WI38 (cell line): Measurements from ENCODE around the gene SYDE2.
"Not testable (repeated sequence)": the region's sequence is repeated elsewhere in the genome, so short reads cannot be mapped to it uniquely, and the experiment has no call there.

ENCODE experiments used
- H3K4me3 ChIP-seq: 2 replicates; pipeline ENCODE4 v1.5.1; 2011; ENCODE audit warnings: low read depth, mild to moderate bottlenecking, control low read depth, low read length
- TF ChIP-seq, protein P1 (sequence below): IDR thresholded peaks from 2 replicates; pipeline ENCODE4 v1.5.1; 2012; ENCODE audit warnings: low read depth, mild to moderate bottlenecking, control low read depth, low read length

SYDE2 gene

DNA sequence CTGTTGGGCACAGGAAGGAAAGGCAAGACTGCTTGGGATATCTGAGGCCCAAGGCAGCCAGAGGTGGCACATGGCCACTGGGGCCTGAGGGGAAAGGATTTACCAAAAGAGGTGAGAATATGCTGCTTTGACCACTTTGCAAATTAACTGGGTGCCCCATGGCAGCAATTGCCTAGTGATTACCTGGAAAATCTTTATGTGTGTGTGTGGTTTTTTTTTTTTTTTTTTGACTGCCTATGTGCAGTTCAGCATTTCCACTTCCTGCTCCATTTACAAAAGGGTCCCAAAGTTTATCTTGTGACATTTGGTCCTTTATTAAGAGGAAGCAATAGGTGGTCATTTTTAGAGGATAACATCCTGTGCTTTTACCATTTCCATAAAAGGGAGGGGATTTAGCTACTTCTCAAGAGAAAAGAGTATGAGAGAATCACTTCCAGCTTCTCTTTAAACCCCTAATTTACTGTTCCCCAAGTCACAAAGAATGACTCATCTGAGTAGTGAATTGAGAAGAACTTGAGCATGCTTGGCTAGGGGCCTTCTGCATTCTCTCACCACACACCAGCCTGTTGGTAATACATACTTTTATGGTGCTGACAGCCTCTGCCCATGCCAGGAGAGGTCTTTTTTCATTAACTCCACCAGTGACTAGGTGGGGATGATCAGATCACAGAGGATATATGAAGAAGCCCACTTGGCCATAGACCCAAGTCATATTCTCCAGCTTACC, 52.1 kb downstream of the SYDE2 start:
- TF ChIP-seq, protein P1, sequence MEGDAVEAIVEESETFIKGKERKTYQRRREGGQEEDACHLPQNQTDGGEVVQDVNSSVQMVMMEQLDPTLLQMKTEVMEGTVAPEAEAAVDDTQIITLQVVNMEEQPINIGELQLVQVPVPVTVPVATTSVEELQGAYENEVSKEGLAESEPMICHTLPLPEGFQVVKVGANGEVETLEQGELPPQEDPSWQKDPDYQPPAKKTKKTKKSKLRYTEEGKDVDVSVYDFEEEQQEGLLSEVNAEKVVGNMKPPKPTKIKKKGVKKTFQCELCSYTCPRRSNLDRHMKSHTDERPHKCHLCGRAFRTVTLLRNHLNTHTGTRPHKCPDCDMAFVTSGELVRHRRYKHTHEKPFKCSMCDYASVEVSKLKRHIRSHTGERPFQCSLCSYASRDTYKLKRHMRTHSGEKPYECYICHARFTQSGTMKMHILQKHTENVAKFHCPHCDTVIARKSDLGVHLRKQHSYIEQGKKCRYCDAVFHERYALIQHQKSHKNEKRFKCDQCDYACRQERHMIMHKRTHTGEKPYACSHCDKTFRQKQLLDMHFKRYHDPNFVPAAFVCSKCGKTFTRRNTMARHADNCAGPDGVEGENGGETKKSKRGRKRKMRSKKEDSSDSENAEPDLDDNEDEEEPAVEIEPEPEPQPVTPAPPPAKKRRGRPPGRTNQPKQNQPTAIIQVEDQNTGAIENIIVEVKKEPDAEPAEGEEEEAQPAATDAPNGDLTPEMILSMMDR: no peak
- H3K4me3 ChIP-seq: no peak overlapping the region

DNA sequence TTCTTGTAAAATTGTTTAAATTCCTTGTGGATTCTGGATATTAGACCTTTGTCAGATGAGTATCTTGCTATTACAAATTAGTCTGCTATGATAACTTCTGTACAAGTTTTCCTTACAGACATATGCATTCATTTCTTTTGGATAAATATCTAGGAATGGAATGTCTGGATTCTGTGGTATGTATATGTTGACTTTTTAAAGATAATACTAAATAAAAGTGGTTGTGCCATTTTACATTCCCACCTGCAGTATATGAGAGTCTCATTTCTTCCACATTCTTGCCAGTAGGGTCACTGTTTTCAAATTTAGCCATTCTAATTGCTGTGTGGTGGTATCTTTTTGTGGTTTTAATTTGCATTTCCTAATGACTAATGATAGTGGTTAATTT, 53.9 kb downstream of the SYDE2 start:
- TF ChIP-seq, protein P1: no peak
- no peak overlapping the region for H3K4me3 ChIP-seq

DNA sequence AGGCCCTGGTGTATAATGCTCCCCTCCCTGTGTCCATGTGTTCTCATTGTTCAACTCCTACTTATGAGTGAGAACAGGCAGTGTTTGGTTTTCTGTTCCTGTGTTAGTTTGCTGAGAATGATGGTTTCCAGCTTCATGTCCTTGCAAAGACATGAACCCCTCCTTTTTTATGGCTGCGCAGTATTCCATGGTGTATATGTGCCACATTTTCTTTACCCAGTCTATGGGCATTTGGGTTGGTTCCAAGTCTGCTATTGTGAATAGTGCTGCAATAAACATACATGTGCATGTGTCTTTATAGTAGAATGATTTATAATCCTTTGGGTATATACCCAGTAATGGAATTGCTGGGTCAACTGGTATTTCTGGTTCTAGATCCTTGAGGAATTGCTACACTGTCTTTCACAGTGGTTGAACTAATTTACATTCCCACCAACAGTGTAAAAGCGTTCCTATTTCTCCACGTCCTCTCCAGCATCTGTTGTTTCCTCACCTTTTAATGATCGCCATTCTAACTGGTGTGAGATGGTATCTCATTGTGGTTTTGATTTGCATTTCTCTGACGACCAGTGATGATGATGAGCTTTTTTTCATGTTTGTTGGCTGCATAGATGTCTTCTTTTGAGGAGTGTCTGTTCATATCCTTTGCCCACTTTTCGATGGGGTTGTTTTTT, 54.4 kb downstream of the SYDE2 start:
- not testable (repeated sequence) for H3K4me3 ChIP-seq

DNA sequence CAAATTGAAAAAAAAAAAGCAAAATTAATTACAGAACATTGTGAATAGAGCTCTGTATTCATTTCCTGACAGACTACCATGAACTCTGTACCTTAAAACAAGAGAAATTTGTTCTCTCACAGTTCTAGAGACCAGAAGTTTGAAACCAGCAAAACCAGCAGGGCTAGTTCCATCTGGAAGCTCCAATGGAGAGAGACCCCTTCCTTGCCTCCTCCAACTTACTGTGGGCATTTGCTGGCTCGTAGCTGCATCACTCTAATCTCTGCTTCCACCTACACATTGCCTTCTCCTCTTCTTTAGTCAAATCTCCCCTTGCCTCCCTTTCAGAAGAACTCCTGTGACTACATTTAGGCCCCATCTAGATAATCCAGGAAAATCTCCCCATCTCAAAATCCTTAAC, 56.5 kb downstream of the SYDE2 start:
- H3K4me3 ChIP-seq: no peak overlapping the region
- TF ChIP-seq, protein P1: no peak

DNA sequence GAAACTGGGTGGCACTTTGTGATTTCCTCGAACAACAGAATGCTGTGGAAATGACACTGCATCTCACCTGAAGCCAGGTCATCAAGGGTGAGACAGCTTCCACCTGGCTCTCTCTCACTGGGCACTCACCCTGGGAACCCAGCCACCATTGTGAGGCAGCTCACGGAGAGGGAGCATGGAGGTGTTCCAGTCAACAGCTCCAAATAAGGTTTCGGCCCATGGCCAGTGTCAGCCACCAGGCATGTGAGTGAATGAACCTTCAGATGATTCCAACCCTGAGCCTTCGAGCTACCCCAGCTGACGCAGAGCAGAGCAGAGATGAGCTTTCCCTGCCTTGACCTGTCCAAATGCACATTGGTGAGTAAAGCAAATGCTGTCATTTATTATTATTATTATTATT, 58.1 kb downstream of the SYDE2 start:
- H3K4me3 ChIP-seq: no peak overlapping the region
- TF ChIP-seq, protein P1: no peak

DNA sequence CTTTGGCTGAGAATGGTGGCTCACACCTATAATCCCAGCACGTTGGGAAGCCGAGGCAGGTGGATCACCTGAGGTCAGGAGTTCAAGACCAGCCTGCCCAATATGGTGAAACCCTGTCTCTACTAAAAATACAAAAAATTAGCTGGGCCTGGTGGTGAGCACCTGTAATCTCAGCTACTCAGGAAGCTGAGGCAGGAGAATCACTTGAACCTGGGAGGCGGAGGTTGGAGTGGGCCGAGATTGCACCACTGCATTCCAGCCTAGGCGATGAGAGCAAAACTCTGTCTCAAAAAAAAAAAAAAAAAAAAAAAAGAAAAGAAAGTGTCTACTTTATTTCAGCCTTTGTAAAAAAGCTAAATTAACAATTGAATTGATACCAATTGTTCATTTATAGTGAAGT, 62.4 kb downstream of the SYDE2 start:
- H3K4me3 ChIP-seq: not testable (repeated sequence)

DNA sequence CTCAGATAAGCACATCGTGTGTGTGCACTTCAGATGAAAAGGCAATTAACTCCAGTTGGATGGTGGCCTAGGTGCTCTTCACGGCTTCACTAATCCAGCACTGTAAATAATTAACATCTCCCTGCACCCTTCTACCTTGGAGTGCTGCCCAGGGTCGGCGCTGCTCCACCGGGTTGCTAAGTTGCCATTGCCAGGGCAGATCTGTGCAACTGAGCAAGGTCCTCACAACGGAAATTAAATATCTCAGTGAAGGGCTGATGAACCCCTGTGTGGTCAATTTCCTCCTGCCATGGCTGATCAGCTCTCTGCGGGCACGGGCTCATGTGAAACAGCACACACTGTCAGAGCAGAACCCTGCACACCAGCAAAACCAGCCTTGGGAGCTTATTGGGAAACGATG, 63.2 kb downstream of the SYDE2 start:
- TF ChIP-seq, protein P1: no peak
- no peak overlapping the region for H3K4me3 ChIP-seq

DNA sequence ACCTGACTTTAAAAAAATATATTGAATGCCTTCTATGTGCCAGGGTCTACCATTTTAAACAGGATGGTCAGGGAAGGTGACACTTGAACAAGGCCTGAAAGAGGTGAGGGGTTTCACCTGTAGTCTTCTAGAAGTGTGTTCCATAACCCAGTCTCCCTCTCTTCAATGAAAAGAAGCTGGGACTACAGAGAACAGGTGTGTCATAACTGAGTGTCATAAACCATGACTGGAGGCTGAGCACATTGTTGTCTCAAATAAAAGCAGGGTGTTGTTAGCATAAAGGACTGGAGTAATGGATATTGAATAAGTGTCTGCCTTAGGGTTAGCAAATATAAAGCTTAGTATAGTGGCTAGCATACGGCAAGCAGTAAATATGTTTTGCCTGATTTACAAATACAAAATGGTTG, 65.4 kb downstream of the SYDE2 start:
- TF ChIP-seq, protein P1: no peak
- no peak overlapping the region for H3K4me3 ChIP-seq
